GM19452 (cell line): ENCODE data around the gene ZNF311.
"Not testable (repeated sequence)": the region's sequence is repeated elsewhere in the genome, so short reads cannot be mapped to it uniquely, and the experiment has no call there.

Source experiments
- ATAC-seq: cut with Tn5 transposase; IDR thresholded peaks from one replicate; pipeline ENCODE4 v1.9.1; 2021; ENCODE audit not compliant: unreplicated experiment

The ZNF311 gene

GRCh38 chr6:28983838-28984237, 21.3 kb downstream of the ZNF311 start:
- ATAC-seq = no peak

- ATAC-seq = no peak
Observed at GRCh38 chr6:28982476-28983266, 22.4 kb downstream of the ZNF311 start.

- peak; percentile 49 for ATAC-seq
Observed at GRCh38 chr6:28981833-28982475, 23.2 kb downstream of the ZNF311 start.

- ATAC-seq = no peak
Observed at GRCh38 chr6:28981431-28981832, 23.7 kb downstream of the ZNF311 start.

GRCh38 chr6:28980852-28981430, 24.2 kb downstream of the ZNF311 start:
- ATAC-seq = no peak

GRCh38 chr6:28980137-28980851, 24.8 kb downstream of the ZNF311 start:
- ATAC-seq = no peak

GRCh38 chr6:28979679-28980078, 25.4 kb downstream of the ZNF311 start:
- no peak for ATAC-seq

- ATAC-seq = peak; percentile 39
Observed at GRCh38 chr6:28978959-28979561, 26.1 kb downstream of the ZNF311 start.

- no peak for ATAC-seq
Observed at GRCh38 chr6:28978133-28978491, 27.0 kb downstream of the ZNF311 start.

- ATAC-seq = no peak
Observed at GRCh38 chr6:28977341-28978132, 27.6 kb downstream of the ZNF311 start.

- ATAC-seq = no peak
Observed at GRCh38 chr6:28976677-28977076, 28.4 kb downstream of the ZNF311 start.

- no peak for ATAC-seq
Observed at GRCh38 chr6:28974505-28974904, 30.6 kb downstream of the ZNF311 start.

GRCh38 chr6:28970056-28970455, 35.1 kb downstream of the ZNF311 start:
- ATAC-seq = not testable (repeated sequence)

GRCh38 chr6:28969129-28969528, 36.0 kb downstream of the ZNF311 start:
- no peak for ATAC-seq

GRCh38 chr6:28968476-28968875, 36.6 kb downstream of the ZNF311 start:
- ATAC-seq = no peak

GRCh38 chr6:28965706-28966105, 39.4 kb downstream of the ZNF311 start:
- ATAC-seq = no peak

- ATAC-seq = no peak
Observed at GRCh38 chr6:28960846-28961500, 44.1 kb downstream of the ZNF311 start.

GRCh38 chr6:28958561-28959243, 46.4 kb downstream of the ZNF311 start:
- ATAC-seq = not testable (repeated sequence)

GRCh38 chr6:28957795-28958314, 47.3 kb downstream of the ZNF311 start:
- not testable (repeated sequence) for ATAC-seq
